ENCODE data around the gene CYB5A. TPM values are rescaled to one million over a fixed set of nuclear protein-coding genes. Genes with fewer than 3 reads are reported as not detected.

CYB5A gene, protein sequence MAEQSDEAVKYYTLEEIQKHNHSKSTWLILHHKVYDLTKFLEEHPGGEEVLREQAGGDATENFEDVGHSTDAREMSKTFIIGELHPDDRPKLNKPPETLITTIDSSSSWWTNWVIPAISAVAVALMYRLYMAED
- total RNA-seq: 53.2 and 66.3 TPM in 2 replicates

DNA sequence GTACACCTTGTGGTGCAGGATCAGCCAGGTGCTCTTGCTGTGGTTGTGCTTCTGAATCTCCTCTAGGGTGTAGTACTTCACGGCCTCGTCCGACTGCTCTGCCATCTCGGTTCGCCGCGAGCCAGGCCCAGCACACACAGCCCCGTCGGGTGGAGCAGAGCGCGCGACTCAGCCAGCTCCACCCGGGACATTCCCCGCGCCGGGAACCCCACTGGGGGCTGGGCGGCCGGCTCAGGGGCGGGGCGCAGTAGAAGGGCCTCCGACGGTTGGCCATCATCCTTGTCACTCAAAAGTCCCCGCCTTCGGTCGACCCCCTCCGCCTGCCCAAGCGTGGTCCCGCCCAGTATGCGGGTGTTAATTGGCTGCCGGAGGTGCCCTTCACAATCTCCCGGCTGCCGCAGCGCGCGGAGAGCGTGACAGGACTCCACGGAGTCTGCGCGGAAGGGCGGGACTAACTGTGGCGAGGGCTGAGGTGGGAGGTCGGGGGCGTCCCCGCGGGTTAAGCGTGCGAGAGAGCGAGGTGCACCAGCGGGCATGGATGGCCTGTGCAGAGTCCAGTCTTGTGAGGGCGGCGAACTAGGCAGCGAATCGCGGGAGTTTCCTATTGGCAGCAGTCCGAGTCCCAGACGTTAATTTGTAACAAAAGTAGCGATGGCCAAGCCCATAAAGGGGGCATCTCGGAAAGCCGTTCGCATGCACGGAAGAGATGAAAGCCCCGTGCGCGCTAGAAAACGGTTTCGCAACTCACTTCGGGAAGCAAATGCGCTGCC lies at the start of gene CYB5A:
CYB5A (minus strand) TSS at position 193 of the 770 bp plus-strand sequence; CDS start at position 105, 88 bp downstream.
- no peak for FAIRE-seq

GRCh38 chr18:74337912-74338309 lies 46.1 kb upstream of the CYB5A start:
- TF ChIP-seq, protein P1, sequence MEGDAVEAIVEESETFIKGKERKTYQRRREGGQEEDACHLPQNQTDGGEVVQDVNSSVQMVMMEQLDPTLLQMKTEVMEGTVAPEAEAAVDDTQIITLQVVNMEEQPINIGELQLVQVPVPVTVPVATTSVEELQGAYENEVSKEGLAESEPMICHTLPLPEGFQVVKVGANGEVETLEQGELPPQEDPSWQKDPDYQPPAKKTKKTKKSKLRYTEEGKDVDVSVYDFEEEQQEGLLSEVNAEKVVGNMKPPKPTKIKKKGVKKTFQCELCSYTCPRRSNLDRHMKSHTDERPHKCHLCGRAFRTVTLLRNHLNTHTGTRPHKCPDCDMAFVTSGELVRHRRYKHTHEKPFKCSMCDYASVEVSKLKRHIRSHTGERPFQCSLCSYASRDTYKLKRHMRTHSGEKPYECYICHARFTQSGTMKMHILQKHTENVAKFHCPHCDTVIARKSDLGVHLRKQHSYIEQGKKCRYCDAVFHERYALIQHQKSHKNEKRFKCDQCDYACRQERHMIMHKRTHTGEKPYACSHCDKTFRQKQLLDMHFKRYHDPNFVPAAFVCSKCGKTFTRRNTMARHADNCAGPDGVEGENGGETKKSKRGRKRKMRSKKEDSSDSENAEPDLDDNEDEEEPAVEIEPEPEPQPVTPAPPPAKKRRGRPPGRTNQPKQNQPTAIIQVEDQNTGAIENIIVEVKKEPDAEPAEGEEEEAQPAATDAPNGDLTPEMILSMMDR (IDR thresholded peaks at IDR 0.05; ENCODE audit: insufficient read depth, low read length, severe bottlenecking): no peak
- no peak for DNase-seq (ENCODE audit: low read depth)
- Histone ChIP-seq H3K27me3 (ENCODE audit: control insufficient read depth, insufficient read depth, low read length) (no peaks in the 10 kb centered on the region), H3K4me3 (ENCODE audit: low read depth, low read length) (no peak overlapping the region), H3K36me3 (ENCODE audit: control insufficient read depth, insufficient read depth, low read length) (no peaks in the 10 kb centered on the region)
- FAIRE-seq: no peak

More for the DNA sequence above, at the start of gene CYB5A:
- TF ChIP-seq, protein P1 (IDR thresholded peaks at IDR 0.05; ENCODE audit: insufficient read depth, low read length, severe bottlenecking): peak; percentile 41
- Histone ChIP-seq H3K36me3 (ENCODE audit: control insufficient read depth, insufficient read depth, low read length) (no peaks in the 10 kb centered on the region), H3K4me3 (ENCODE audit: low read depth, low read length) (peak within 1 kb of the TSS; percentile 88), H3K27me3 (ENCODE audit: control insufficient read depth, insufficient read depth, low read length) (no peaks in the 10 kb centered on the region)
- DNase-seq (ENCODE audit: low read depth): peak; percentile 83

- H3K27me3 ChIP-seq (ENCODE audit: control insufficient read depth, insufficient read depth, low read length): no peaks in the 10 kb centered on the region
- DNase-seq (ENCODE audit: low read depth) (no peak), FAIRE-seq (peak; percentile 58)
- TF ChIP-seq, protein P1 (IDR thresholded peaks at IDR 0.05; ENCODE audit: insufficient read depth, low read length, severe bottlenecking): no peak
- H3K36me3 ChIP-seq (ENCODE audit: control insufficient read depth, insufficient read depth, low read length): no peaks in the 10 kb centered on the region
- no peak overlapping the region for H3K4me3 ChIP-seq (ENCODE audit: low read depth, low read length)
These were observed 45.6 kb upstream of the CYB5A start for GRCh38 chr18:74337155-74337911.

GRCh38 chr18:74336656-74337055 lies 44.9 kb upstream of the CYB5A start:
- DNase-seq (ENCODE audit: low read depth) (no peak), FAIRE-seq (no peak)
- Histone ChIP-seq H3K27me3 (ENCODE audit: control insufficient read depth, insufficient read depth, low read length) (no peaks in the 10 kb centered on the region), H3K4me3 (ENCODE audit: low read depth, low read length) (no peak overlapping the region), H3K36me3 (ENCODE audit: control insufficient read depth, insufficient read depth, low read length) (no peaks in the 10 kb centered on the region)
- TF ChIP-seq, protein P1 (IDR thresholded peaks at IDR 0.05; ENCODE audit: insufficient read depth, low read length, severe bottlenecking): no peak

DNA sequence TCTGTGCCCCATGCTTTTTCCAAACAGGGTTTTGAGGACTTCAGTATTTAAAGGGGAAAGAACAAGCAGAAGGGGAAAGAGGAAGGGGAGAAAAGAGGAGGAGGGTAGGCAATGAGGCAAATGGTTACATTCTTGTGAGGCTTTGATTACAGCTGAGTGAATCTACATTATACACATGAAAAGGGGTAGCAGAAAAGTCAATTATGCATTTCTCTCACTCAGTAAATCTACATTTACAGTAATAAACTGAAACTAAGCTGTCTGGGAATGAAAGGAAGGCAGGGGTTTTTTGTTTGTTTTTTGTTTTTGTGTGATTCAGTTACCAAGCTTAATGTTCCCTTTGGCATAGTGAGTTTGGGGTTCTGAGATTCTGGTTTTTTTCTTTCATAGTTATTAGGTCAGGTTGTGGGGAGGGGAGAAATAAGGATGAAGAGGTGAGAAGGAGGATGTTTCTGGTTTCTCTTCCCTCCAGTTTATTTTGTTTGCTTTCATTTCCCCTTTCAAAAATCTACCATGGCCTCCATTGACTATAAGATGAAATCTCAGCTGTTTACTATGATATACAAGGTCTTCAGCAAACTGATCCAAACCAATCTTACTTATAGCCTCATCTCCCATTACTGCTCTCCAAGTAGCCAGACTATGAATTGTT lies 42.6 kb upstream of the CYB5A start:
- no peak overlapping the region for H3K4me3 ChIP-seq (ENCODE audit: low read depth, low read length)
- TF ChIP-seq, protein P1 (IDR thresholded peaks at IDR 0.05; ENCODE audit: insufficient read depth, low read length, severe bottlenecking): no peak
- H3K36me3 ChIP-seq (ENCODE audit: control insufficient read depth, insufficient read depth, low read length): no peaks in the 10 kb centered on the region
- no peak for DNase-seq (ENCODE audit: low read depth)
- no peak for FAIRE-seq
- H3K27me3 ChIP-seq (ENCODE audit: control insufficient read depth, insufficient read depth, low read length): no peaks in the 10 kb centered on the region
